HCT116 (cell line): ENCODE results near the gene PPIP5K2. TPM values are rescaled to one million over a fixed set of nuclear protein-coding genes. Genes with fewer than 3 reads are reported as not detected.

Source experiments
- ATAC-seq: fragments of 200-7000 bp; cut with Tn5 transposase; 2 replicates; pipeline ENCODE4 v1.9.1; 2020; ENCODE audit warnings: mild to moderate bottlenecking, moderate library complexity
- BruUV-seq: library from RNA; stranded (reverse); fragments of 400-500 nt; replicated peaks from 2 replicates; lab custom pipeline; 2021; lab: Mats Ljungman, UMichigan
- CTCF ChIA-PET: fragments of 300-600 bp; sonication (Branson Sonifier 250); formaldehyde crosslinking; loops from one replicate; lab custom pipeline; 2021; ENCODE audit warnings: antibody characterized with exemption; lab: Charles Lee
- POLR2A ChIA-PET: fragments of 300-600, 350-600 bp; sonication (Branson Sonifier 250); formaldehyde crosslinking; loops from one replicate; lab custom pipeline; 2021; ENCODE audit warnings: antibody characterized with exemption; lab: Charles Lee
- RAD21 ChIA-PET, 2 experiments: fragments of 300-600 bp; sonication (Branson Sonifier 250); formaldehyde crosslinking; loops; one replicate each; lab custom pipeline; 2023; ENCODE audit warnings: low total read pairs in 2 of 2; ENCODE audit not compliant: uncharacterized antibody in 2 of 2, unreplicated experiment in 2 of 2, low non-redundant PET in 1 of 2; lab: Charles Lee
- DNase-seq: peaks from one replicate; pipeline ENCODE4 v3.0.0-alpha.2; 2010; ENCODE audit warnings: low read depth, low spot score
- H2AFZ ChIP-seq: fragments of 200-600 bp; shearing (Covaris generic), sonication (generic); 2 replicates; pipeline ENCODE4 v1.6.1; 2017; ENCODE audit warnings: low read depth, mixed run types, mixed read lengths, antibody characterized with exemption, low read length; ENCODE audit not compliant: poor library complexity, severe bottlenecking
- H3K27ac ChIP-seq: 2 replicates; pipeline ENCODE4 v1.5.1; 2012; ENCODE audit warnings: low read depth, low read length
- H3K27me3 ChIP-seq: fragments of 200-600 bp; sonication (generic); 2 replicates; pipeline ENCODE4 v1.6.1; 2016; ENCODE audit warnings: mixed run types, low read length, mixed read lengths; ENCODE audit not compliant: insufficient read depth
- H3K36me3 ChIP-seq, 2 experiments: fragments of 200-500 bp in 1 of 2; fragments of 200-600 bp in 1 of 2; sonication (Bioruptor generic) in 1 of 2; sonication (generic) in 1 of 2; 2 replicates each; pipeline versions ENCODE4 v1.5.1 to v1.6.1; 2014 to 2016; ENCODE audit warnings: low read length in 2 of 2, inconsistent platforms in 1 of 2, mixed read lengths in 1 of 2, mixed run types in 1 of 2; ENCODE audit not compliant: insufficient read depth in 2 of 2, control insufficient read depth in 1 of 2
- H3K4me1 ChIP-seq, 2 experiments: fragments of 200-600 bp in 1 of 2; sonication (generic) in 1 of 2; 2 replicates each; pipeline versions ENCODE4 v1.5.1 to v1.6.1; 2012 to 2017; ENCODE audit warnings: low read length in 2 of 2, inconsistent platforms in 1 of 2, mild to moderate bottlenecking in 1 of 2, mixed read lengths in 1 of 2, mixed run types in 1 of 2, moderate library complexity in 1 of 2; ENCODE audit not compliant: insufficient read depth in 2 of 2, control insufficient read depth in 1 of 2
- H3K4me2 ChIP-seq: fragments of 200-600 bp; sonication (generic); 2 replicates; pipeline ENCODE4 v1.6.1; 2017; ENCODE audit warnings: mixed run types, low read length, mixed read lengths
- H3K4me3 ChIP-seq, 2 experiments: fragments of 200-600 bp in 1 of 2; sonication (generic) in 1 of 2; replicated peaks in 1 of 2; 2 replicates each; pipeline ENCODE4 v1.5.1; 2011 to 2016; ENCODE audit warnings: low read length in 2 of 2, control low read depth in 1 of 2, low read depth in 1 of 2, mild to moderate bottlenecking in 1 of 2, mixed read lengths in 1 of 2, mixed run types in 1 of 2
- H3K79me2 ChIP-seq: fragments of 200-600 bp; sonication (generic); 2 replicates; pipeline ENCODE4 v1.6.1; 2017; ENCODE audit warnings: mild to moderate bottlenecking, mixed run types, low read length, moderate library complexity, mixed read lengths; ENCODE audit not compliant: insufficient read depth
- H3K9ac ChIP-seq: fragments of 200-600 bp; sonication (generic); 2 replicates; pipeline ENCODE4 v1.6.1; 2016; ENCODE audit warnings: low read length, mixed read lengths
- H3K9me2 ChIP-seq: fragments of 200-600 bp; sonication (generic), shearing (Covaris generic); 2 replicates; pipeline ENCODE4 v1.6.1; 2017; ENCODE audit warnings: mixed run types, mild to moderate bottlenecking, moderate library complexity; ENCODE audit not compliant: insufficient read depth
- H3K9me3 ChIP-seq, 2 experiments: fragments of 200-500 bp in 1 of 2; fragments of 200-600 bp in 1 of 2; sonication (Bioruptor generic) in 1 of 2; sonication (generic) in 1 of 2; 2 replicates each; pipeline ENCODE4 v1.6.1; 2014 to 2017; ENCODE audit warnings: low read length in 2 of 2, mixed read lengths in 2 of 2, inconsistent platforms in 1 of 2, low read depth in 1 of 2, mild to moderate bottlenecking in 1 of 2, mixed run types in 1 of 2, moderate library complexity in 1 of 2; ENCODE audit not compliant: control insufficient read depth in 1 of 2, insufficient read depth in 1 of 2
- H4K20me1 ChIP-seq: fragments of 200-600 bp; sonication (generic), shearing (Covaris generic); 2 replicates; pipeline ENCODE4 v1.6.1; 2017; ENCODE audit warnings: mixed run types, mild to moderate bottlenecking, moderate library complexity; ENCODE audit not compliant: insufficient read depth
- CBX3 ChIP-seq: IDR thresholded peaks from 2 replicates; pipeline ENCODE4 v1.6.1; 2012; ENCODE audit warnings: low read depth
- CEBPB ChIP-seq: IDR thresholded peaks from 2 replicates; pipeline ENCODE4 v1.6.1; 2012; ENCODE audit warnings: low read depth
- EGR1 ChIP-seq: IDR thresholded peaks from 2 replicates; pipeline ENCODE4 v1.6.1; 2012; ENCODE audit warnings: low read depth
- ELF1 ChIP-seq: IDR thresholded peaks from 2 replicates; pipeline ENCODE4 v1.6.1; 2012; ENCODE audit warnings: low read depth, borderline replicate concordance
- EZH2 ChIP-seq: fragments of 200-600 bp; sonication (generic); IDR thresholded peaks from 2 replicates; pipeline ENCODE4 v1.6.1; 2017; ENCODE audit warnings: antibody characterized with exemption, mixed run types
- EZH2phosphoT487 ChIP-seq: fragments of 200-600 bp; IDR thresholded peaks from 2 replicates; pipeline ENCODE4 v1.6.1; 2018; ENCODE audit warnings: antibody characterized with exemption, borderline replicate concordance
- FOSL1 ChIP-seq: IDR thresholded peaks from 2 replicates; pipeline ENCODE4 v1.6.1; 2012; ENCODE audit warnings: low read depth
- POLR2AphosphoS5 ChIP-seq: IDR thresholded peaks from 2 replicates; pipeline ENCODE4 v1.6.1; 2011; ENCODE audit warnings: mild to moderate bottlenecking, low read depth, low read length, moderate library complexity
- SRF ChIP-seq: IDR thresholded peaks from 2 replicates; pipeline ENCODE4 v1.6.1; 2012; ENCODE audit warnings: low read depth
- TCF7L2 ChIP-seq: IDR thresholded peaks from 2 replicates; pipeline ENCODE4 v1.7.0; 2011; ENCODE audit warnings: borderline replicate concordance, inconsistent platforms; ENCODE audit not compliant: insufficient read depth, insufficient read length; ENCODE audit errors: extremely low read depth
- YY1 ChIP-seq: IDR thresholded peaks from 2 replicates; pipeline ENCODE4 v1.6.1; 2011; ENCODE audit warnings: low read length, low read depth, moderate library complexity, mild to moderate bottlenecking; ENCODE audit not compliant: insufficient replicate concordance; ENCODE audit errors: extremely low read depth
- ZBTB33 ChIP-seq: IDR thresholded peaks from 2 replicates; pipeline ENCODE4 v1.6.1; 2011; ENCODE audit warnings: mild to moderate bottlenecking, low read length, moderate library complexity; ENCODE audit not compliant: insufficient replicate concordance; ENCODE audit errors: extremely low read depth
- ZNF274 ChIP-seq: fragments of 200-500 bp; sonication (Bioruptor generic); IDR thresholded peaks from 2 replicates; pipeline ENCODE4 v1.6.1; 2014; ENCODE audit warnings: mild to moderate bottlenecking, low read depth, low read length, inconsistent platforms
- intact Hi-C: fragments of 100-400 bp; cut with micrococcal nuclease; formaldehyde crosslinking; loops from 2 replicates; pipeline ENCODE4 v1.10.0; 2022
- total RNA-seq: library from RNA; stranded (reverse); gene quantifications from one replicate; pipeline ENCODE4 v1.2.1, GENCODE V29; 2021; ENCODE audit not compliant: unreplicated experiment
- TF ChIP-seq, protein P1 (sequence below), 3 experiments: fragments of 200-600 bp in 1 of 3; sonication (generic) in 1 of 3; IDR thresholded peaks in 2 of 3; conservative IDR thresholded peaks in 1 of 3; 2 replicates each; pipeline ENCODE4 v1.5.1; 2012 to 2017; ENCODE audit warnings: low read depth in 2 of 3, low read length in 2 of 3, antibody characterized with exemption in 1 of 3, borderline replicate concordance in 1 of 3, control low read depth in 1 of 3, mild to moderate bottlenecking in 1 of 3, mixed read lengths in 1 of 3, mixed run types in 1 of 3, moderate library complexity in 1 of 3; ENCODE audit not compliant: insufficient read depth in 1 of 3

PPIP5K2 gene
- total RNA-seq, 1 experiment from 2014 or later = 45.8 TPM

GRCh38 chr5:103135461-103135860 is 15.4 kb downstream of the PPIP5K2 start:
- BruUV-seq = no TSS peak
- no peaks in the 10 kb centered on the region for H3K9me3 ChIP-seq
- peaks cover 0 to 2% of the 10 kb centered on the region in 2 experiments; a peak in 2 of 4 replicates for H3K36me3 ChIP-seq
- no peak overlapping the region for H3K9ac ChIP-seq
- TF ChIP-seq EGR1 (no peak), ELF1 (no peak), ZBTB33 (no peak), POLR2AphosphoS5 (no peak), ZNF274 (no peak), CBX3 (no peak), YY1 (no peak), TCF7L2 (no peak), EZH2 (no peak), FOSL1 (no peak), SRF (no peak), EZH2phosphoT487 (no peak), CEBPB (no peak)
- TF ChIP-seq, protein P1, sequence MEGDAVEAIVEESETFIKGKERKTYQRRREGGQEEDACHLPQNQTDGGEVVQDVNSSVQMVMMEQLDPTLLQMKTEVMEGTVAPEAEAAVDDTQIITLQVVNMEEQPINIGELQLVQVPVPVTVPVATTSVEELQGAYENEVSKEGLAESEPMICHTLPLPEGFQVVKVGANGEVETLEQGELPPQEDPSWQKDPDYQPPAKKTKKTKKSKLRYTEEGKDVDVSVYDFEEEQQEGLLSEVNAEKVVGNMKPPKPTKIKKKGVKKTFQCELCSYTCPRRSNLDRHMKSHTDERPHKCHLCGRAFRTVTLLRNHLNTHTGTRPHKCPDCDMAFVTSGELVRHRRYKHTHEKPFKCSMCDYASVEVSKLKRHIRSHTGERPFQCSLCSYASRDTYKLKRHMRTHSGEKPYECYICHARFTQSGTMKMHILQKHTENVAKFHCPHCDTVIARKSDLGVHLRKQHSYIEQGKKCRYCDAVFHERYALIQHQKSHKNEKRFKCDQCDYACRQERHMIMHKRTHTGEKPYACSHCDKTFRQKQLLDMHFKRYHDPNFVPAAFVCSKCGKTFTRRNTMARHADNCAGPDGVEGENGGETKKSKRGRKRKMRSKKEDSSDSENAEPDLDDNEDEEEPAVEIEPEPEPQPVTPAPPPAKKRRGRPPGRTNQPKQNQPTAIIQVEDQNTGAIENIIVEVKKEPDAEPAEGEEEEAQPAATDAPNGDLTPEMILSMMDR (IDR thresholded peaks at IDR 0.05 in 2 of 3, conservative IDR thresholded peaks at IDR 0.05 in 1 of 3; ENCODE audit: borderline replicate concordance in 1 of 3, insufficient read depth in 1 of 3, low read depth in 2 of 3, low read length in 2 of 3) = no peak
- TF ChIP-seq, all 23 proteins: peak for 0
- Histone ChIP-seq H3K27me3 (no peaks in the 10 kb centered on the region), H4K20me1 (no peaks in the 10 kb centered on the region), H3K4me1 (no peaks in the 10 kb centered on the region), H3K9me2 (no peaks in the 10 kb centered on the region), H3K27ac (no peak overlapping the region), H3K4me3 (no peak overlapping the region), H3K79me2 (no peaks in the 10 kb centered on the region), H2AFZ (no peak overlapping the region), H3K4me2 (no peak overlapping the region)
- ChIA-PET RAD21 (no interaction called here), POLR2A (interaction anchor here (1.2 kb wide), 1 partner anchor 15 kb away, joined by 3 read pairs; the partner anchor contains the start of genes GIN1 and PPIP5K2), CTCF (no interaction called here)
- no peak for ATAC-seq
- no peak for DNase-seq
- intact Hi-C loops = loop anchor here (5.0 kb wide), 3 partner anchors 163 to 453 kb away; no protein-coding TSS in a partner anchor
